Measurements from ENCODE around the gene OSTM1.

Gene OSTM1

DNA sequence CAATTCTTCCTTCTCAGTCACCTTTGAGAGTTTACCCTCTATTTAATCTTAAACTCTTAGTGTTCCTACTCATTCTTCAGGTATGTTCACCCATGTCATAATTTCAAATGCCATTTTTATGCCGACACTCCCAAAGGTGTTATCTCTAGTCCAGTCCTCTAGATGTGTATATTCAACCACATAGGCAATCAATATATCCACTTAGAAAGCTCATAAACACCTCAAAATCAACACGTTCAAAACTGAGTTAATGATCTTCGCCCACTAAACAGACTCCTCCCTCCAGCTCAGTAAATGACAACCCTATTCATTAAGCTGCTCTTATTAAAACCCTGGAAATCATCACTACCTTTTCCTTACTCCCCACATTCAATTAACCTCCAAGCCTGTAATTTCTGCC, 6.4 kb downstream of the OSTM1 start:
- no peak overlapping the region for H3K4me3 ChIP-seq (ENCODE audit: control insufficient read depth, low read depth, low read length)
- TF ChIP-seq, protein P1, sequence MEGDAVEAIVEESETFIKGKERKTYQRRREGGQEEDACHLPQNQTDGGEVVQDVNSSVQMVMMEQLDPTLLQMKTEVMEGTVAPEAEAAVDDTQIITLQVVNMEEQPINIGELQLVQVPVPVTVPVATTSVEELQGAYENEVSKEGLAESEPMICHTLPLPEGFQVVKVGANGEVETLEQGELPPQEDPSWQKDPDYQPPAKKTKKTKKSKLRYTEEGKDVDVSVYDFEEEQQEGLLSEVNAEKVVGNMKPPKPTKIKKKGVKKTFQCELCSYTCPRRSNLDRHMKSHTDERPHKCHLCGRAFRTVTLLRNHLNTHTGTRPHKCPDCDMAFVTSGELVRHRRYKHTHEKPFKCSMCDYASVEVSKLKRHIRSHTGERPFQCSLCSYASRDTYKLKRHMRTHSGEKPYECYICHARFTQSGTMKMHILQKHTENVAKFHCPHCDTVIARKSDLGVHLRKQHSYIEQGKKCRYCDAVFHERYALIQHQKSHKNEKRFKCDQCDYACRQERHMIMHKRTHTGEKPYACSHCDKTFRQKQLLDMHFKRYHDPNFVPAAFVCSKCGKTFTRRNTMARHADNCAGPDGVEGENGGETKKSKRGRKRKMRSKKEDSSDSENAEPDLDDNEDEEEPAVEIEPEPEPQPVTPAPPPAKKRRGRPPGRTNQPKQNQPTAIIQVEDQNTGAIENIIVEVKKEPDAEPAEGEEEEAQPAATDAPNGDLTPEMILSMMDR (IDR thresholded peaks at IDR 0.05; ENCODE audit: control insufficient read depth, insufficient read depth, low read depth, low read length, missing control alignments) = no peak
- DNase-seq (ENCODE audit: low read depth) = no peak

DNA sequence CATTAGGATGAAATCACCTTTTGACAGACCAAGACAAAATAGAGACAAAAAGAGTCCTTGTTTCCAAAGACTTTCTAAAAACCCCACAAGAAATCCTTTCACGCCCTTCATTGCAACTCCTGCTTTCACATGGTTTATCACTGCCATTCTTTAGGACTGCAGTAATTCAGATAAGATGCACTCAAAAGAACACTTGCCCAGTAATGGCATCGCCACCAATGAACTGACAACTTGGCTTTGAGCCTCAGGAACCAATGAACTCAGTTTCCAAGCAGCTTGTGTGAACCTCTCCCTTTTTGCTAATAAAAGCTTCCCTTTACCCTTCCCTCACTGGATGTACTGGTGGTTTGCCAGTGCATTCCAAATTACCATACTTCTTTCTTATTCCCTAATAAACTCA, 21.8 kb downstream of the OSTM1 start:
- no peak for DNase-seq (ENCODE audit: low read depth)
- TF ChIP-seq, protein P1 (IDR thresholded peaks at IDR 0.05; ENCODE audit: control insufficient read depth, insufficient read depth, low read depth, low read length, missing control alignments) = no peak
- H3K4me3 ChIP-seq (ENCODE audit: control insufficient read depth, low read depth, low read length) = no peak overlapping the region

DNA sequence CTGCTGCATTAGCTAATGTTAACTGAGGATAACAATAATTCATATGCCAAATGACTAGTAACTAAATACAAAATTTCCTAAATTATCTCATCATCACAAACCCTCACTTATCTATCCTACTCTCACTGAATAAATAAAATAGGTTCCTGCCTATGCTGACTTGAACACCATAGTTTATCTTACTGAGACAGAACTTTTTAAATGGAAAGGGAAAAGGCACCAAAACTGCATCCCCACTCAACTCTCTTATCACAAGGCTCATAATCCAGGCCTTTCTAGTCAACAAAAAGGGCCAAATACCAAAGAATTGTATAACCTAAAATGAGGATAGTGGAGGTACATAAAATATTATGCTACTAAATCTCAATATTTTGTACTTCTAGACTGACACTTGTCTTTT, 23.1 kb downstream of the OSTM1 start:
- no peak for DNase-seq (ENCODE audit: low read depth)
- TF ChIP-seq, protein P1 (IDR thresholded peaks at IDR 0.05; ENCODE audit: control insufficient read depth, insufficient read depth, low read depth, low read length, missing control alignments) = no peak
- H3K4me3 ChIP-seq (ENCODE audit: control insufficient read depth, low read depth, low read length) = no peak overlapping the region

DNA sequence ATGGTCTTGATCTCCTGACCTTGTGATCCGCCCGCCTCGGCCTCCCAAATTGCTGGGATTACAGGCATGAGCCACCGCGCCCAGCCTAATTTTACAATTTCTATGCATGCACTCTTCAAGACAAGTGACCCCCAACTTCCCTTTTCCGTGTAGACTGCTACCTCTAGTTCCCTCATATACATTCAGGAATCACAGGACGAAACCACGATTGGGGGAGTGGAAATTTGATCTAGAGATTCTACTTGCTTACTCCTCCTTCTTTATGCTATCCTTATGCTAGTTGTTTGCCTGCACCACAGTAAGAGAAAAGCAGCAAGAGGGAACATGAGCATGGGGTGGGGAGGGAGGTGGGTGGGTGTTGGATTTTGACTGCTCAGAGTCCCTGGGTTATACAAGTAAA, 34.9 kb downstream of the OSTM1 start:
- H3K4me3 ChIP-seq (ENCODE audit: control insufficient read depth, low read depth, low read length) = no peak overlapping the region
- no peak for DNase-seq (ENCODE audit: low read depth)
- TF ChIP-seq, protein P1 (IDR thresholded peaks at IDR 0.05; ENCODE audit: control insufficient read depth, insufficient read depth, low read depth, low read length, missing control alignments) = no peak

DNA sequence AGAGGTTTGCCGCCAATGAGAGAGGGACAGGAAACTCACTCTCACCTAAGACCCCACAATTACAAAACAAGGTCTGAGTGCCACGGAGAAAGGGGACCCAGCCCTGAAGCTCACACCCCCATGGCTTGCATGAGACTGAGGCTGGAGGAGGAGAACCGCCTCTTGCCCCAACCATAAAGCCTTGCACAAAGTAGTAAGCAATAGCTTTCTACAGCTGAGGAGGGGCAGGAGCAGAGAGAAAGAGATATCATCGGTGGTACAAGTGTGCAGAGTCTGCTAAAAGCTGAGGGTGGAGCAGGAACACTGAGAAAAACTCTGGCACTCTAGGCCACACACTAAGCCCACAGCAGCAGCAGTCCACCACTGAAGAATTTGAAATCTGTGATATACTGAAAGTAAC, 37.7 kb downstream of the OSTM1 start:
- TF ChIP-seq, protein P1 (IDR thresholded peaks at IDR 0.05; ENCODE audit: control insufficient read depth, insufficient read depth, low read depth, low read length, missing control alignments) = no peak
- no peak for DNase-seq (ENCODE audit: low read depth)
- H3K4me3 ChIP-seq (ENCODE audit: control insufficient read depth, low read depth, low read length) = no peak overlapping the region

DNA sequence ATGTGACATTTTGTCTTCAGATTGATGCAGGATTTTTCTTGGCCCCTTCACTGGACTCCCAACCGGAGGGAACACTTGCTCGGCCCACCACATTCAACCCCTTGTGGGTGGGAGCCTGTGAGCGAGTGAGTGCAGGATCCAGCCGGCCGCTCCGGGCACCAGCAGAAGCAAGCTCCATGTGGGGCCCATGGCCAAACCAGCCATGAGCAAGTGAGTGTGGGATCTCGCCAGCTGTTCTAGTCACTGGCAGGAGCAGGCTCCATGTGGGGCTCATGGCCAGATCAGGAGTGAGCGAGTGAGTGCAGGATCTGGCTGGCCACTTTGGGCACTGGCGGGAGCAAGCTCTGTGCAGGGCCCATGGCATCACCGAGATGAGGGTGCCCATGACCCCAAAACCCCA, 42.6 kb downstream of the OSTM1 start:
- no peak for DNase-seq (ENCODE audit: low read depth)
- TF ChIP-seq, protein P1 (IDR thresholded peaks at IDR 0.05; ENCODE audit: control insufficient read depth, insufficient read depth, low read depth, low read length, missing control alignments) = no peak
- no peak overlapping the region for H3K4me3 ChIP-seq (ENCODE audit: control insufficient read depth, low read depth, low read length)

DNA sequence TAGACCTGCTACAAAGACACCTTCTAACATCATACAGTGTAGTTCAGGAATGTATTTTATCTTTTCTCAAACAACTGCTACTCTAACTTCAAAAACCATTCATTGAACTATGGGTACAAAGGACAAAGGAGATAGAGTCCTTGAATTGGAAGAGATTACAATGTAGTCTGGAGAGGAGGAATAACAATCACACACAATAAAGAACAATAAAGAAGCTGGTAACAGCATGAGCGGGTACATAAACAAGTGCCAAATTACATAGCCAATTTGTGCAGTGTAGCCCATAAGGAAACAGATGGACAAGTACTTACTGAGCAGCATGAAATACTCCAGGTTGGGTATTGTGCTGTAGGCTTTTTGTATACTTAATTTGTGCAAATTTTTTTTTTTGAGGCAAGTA, 44.3 kb downstream of the OSTM1 start:
- DNase-seq (ENCODE audit: low read depth) = no peak
- TF ChIP-seq, protein P1 (IDR thresholded peaks at IDR 0.05; ENCODE audit: control insufficient read depth, insufficient read depth, low read depth, low read length, missing control alignments) = no peak
- no peak overlapping the region for H3K4me3 ChIP-seq (ENCODE audit: control insufficient read depth, low read depth, low read length)
